Cardiac fibroblast (primary cell): ENCODE results near the gene MCRS1.
"Not testable (repeated sequence)": the region's sequence is repeated elsewhere in the genome, so short reads cannot be mapped to it uniquely, and the experiment has no call there.

Experiments
- DNase-seq, 2 donors: peaks; one replicate each; pipeline versions ENCODE4 v3.0.0 to v3.0.0-alpha.2; 2010; ENCODE audit warnings: low read depth in 2 of 2
- H3K4me3 ChIP-seq, 2 donors: replicated peaks in 1 of 2; 1 replicate in 1 of 2; 2 replicates in 1 of 2; pipeline ENCODE4 v1.5.1; 2011; ENCODE audit warnings: low read depth in 2 of 2, low read length in 2 of 2, mild to moderate bottlenecking in 2 of 2, moderate library complexity in 1 of 2
- TF ChIP-seq, protein P1 (sequence below): IDR thresholded peaks from one replicate; pipeline ENCODE4 v1.5.1; 2011; ENCODE audit warnings: low read depth, mild to moderate bottlenecking, low read length, inconsistent platforms

Gene MCRS1, protein sequence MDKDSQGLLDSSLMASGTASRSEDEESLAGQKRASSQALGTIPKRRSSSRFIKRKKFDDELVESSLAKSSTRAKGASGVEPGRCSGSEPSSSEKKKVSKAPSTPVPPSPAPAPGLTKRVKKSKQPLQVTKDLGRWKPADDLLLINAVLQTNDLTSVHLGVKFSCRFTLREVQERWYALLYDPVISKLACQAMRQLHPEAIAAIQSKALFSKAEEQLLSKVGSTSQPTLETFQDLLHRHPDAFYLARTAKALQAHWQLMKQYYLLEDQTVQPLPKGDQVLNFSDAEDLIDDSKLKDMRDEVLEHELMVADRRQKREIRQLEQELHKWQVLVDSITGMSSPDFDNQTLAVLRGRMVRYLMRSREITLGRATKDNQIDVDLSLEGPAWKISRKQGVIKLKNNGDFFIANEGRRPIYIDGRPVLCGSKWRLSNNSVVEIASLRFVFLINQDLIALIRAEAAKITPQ

GRCh38 chr12:49567611-49568441 is at the start of gene MCRS1:
TSS of gene MCRS1 (minus strand) at chr12:49568142. CDS start at chr12:49566731, 1,411 bp downstream.
- H3K4me3 ChIP-seq, result peak within 1 kb of the TSS; percentile 74 to 89
- DNase-seq, result peak; percentile 94
- TF ChIP-seq, protein P1, sequence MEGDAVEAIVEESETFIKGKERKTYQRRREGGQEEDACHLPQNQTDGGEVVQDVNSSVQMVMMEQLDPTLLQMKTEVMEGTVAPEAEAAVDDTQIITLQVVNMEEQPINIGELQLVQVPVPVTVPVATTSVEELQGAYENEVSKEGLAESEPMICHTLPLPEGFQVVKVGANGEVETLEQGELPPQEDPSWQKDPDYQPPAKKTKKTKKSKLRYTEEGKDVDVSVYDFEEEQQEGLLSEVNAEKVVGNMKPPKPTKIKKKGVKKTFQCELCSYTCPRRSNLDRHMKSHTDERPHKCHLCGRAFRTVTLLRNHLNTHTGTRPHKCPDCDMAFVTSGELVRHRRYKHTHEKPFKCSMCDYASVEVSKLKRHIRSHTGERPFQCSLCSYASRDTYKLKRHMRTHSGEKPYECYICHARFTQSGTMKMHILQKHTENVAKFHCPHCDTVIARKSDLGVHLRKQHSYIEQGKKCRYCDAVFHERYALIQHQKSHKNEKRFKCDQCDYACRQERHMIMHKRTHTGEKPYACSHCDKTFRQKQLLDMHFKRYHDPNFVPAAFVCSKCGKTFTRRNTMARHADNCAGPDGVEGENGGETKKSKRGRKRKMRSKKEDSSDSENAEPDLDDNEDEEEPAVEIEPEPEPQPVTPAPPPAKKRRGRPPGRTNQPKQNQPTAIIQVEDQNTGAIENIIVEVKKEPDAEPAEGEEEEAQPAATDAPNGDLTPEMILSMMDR, result no peak

- DNase-seq, result peak in 1 of 2 donors; percentile 21
- H3K4me3 ChIP-seq, result no peak overlapping the region
- TF ChIP-seq, protein P1, result no peak
These were observed 48.7 kb upstream of the MCRS1 start for GRCh38 chr12:49616533-49617219.

GRCh38 chr12:49615725-49616124 is 47.8 kb upstream of the MCRS1 start:
- DNase-seq, result peak; percentile 9 to 51
- H3K4me3 ChIP-seq, result no peak overlapping the region
- TF ChIP-seq, protein P1, result no peak

- no peak overlapping the region for H3K4me3 ChIP-seq
- no peak for DNase-seq
- TF ChIP-seq, protein P1, result no peak
These were observed 44.3 kb upstream of the MCRS1 start for GRCh38 chr12:49612210-49612609.

- DNase-seq, H3K4me3 ChIP-seq: not testable (repeated sequence)
These were observed 42.8 kb upstream of the MCRS1 start for GRCh38 chr12:49610785-49611184.

GRCh38 chr12:49609875-49610154 is 41.9 kb upstream of the MCRS1 start:
- DNase-seq, result no peak
- H3K4me3 ChIP-seq, result no peak overlapping the region
- TF ChIP-seq, protein P1, result peak; percentile 23
